Colonic mucosa (tissue), 4 donors: ENCODE results near the gene BAG5. TPM values are rescaled to one million over a fixed set of nuclear protein-coding genes. Genes with fewer than 3 reads are reported as not detected.

Experiments used
- DNase-seq: peaks from one replicate; pipeline ENCODE4 v3.0.0-alpha.2; 2020
- H3K27ac ChIP-seq: fragments of 200-600 bp; one replicate; pipeline ENCODE4 v1.8.0; 2021
- H3K27me3 ChIP-seq: fragments of 200-600 bp; one replicate; pipeline ENCODE4 v1.8.0; 2021
- H3K36me3 ChIP-seq: fragments of 200-600 bp; one replicate; pipeline ENCODE4 v1.8.0; 2021
- H3K4me1 ChIP-seq: fragments of 200-600 bp; one replicate; pipeline ENCODE4 v1.8.0; 2021; ENCODE audit warnings: mild to moderate bottlenecking
- H3K4me3 ChIP-seq: fragments of 200-600 bp; one replicate; pipeline ENCODE4 v1.8.0; 2021
- H3K9ac ChIP-seq, 2 donors: one replicate each; pipeline ENCODE4 v1.7.0; 2013; ENCODE audit warnings: control low read depth in 2 of 2, low read depth in 2 of 2, low read length in 2 of 2
- H3K9me3 ChIP-seq: fragments of 200-600 bp; one replicate; pipeline ENCODE4 v1.8.0; 2021
- CTCF ChIP-seq: fragments of 200-600 bp; IDR thresholded peaks from one replicate; pipeline ENCODE4 v1.8.0; 2022; ENCODE audit warnings: antibody characterized with exemption, mild to moderate bottlenecking
- intact Hi-C: fragments of 100-400 bp; cut with DNase I; formaldehyde crosslinking; loops from one replicate; pipeline ENCODE4 v1.14.1; 2022
- total RNA-seq, 2 donors: library from RNA; stranded (reverse); fragmentation: NEBNext Ultra II Directional in 1 of 2; extraction: Animal tissue kit (Norgen Biotek cat#: 25700) in 1 of 2; gene quantifications; one replicate each; pipeline ENCODE4 v1.2.1, GENCODE V29; 2021
- donor health status: healthy.
- donor health status: DM: no; HTN: no; CAD: no.
- donor health status: DM: no; HTN: no; CAD: no.

The BAG5 gene
- total RNA-seq, 2 donors from 2014 or later: 26.8 to 29.7 TPM

DNA sequence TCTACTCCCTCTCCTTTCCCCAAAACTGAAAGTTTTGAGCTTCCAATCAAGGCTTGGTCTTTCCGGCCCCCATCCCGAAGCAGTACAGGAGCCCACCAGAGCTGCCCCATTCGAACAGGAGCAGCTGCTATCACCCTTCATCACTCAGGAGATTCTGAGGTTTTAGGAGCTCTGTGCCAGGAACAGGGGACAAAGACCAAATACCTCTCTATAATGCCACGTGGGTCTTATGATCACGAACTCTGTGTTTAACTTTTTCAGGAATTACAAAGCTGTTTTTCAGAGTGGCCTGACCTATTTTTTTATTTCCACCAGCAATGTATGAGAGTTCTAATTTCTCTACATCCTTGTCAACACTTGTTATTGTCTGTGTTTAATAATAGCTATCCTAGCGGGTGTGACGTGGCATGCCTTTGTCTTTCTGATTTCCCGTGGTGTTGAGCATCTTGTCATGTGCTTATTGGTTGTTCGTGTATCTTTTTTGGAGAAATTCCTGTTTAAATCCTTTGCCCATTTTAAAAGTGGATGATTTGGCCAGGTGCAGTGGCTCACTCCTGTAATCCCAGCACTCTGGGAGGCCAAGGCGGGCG lies 22.0 kb upstream of the BAG5 start:
- Histone ChIP-seq H3K27ac (no peak overlapping the region), H3K36me3 (no peaks in the 10 kb centered on the region), H3K9ac (no peak overlapping the region), H3K9me3 (no peaks in the 10 kb centered on the region), H3K27me3 (no peaks in the 10 kb centered on the region), H3K4me3 (no peak overlapping the region), H3K4me1 (no peaks in the 10 kb centered on the region)
- intact Hi-C loops: no loop called here
- TF ChIP-seq CTCF: no peak
- DNase-seq: no peak

- no peak overlapping the region for H3K9ac ChIP-seq
Observed at GRCh38 chr14:103581954-103582703, 19.7 kb upstream of the BAG5 start.

DNA sequence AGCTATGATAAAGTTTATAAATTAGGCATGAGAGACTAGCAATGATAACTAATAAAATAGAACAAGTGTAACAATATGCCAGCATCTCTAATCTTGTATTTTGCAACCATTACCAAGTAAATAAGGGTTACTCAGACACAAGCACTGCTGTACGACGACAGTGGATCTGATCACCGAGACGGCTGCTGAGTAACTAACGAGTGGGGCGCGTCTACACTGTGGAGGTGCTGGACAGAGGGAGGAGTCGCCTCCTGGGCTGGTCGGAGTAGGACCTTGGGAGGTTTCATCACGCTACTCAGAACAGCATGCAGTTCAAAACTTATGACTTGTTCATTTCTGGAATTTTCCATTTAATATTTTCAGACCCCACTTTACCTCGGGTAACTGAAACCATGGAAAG lies 18.7 kb upstream of the BAG5 start:
- H3K36me3 ChIP-seq: no peaks in the 10 kb centered on the region
- no peak for TF ChIP-seq CTCF
- H3K4me1 ChIP-seq: peaks cover 6% of the 10 kb centered on the region
- no peak for DNase-seq
- H3K9ac ChIP-seq: no peak overlapping the region
- H3K27me3 ChIP-seq: no peaks in the 10 kb centered on the region
- no peaks in the 10 kb centered on the region for H3K9me3 ChIP-seq
- no peak overlapping the region for H3K4me3 ChIP-seq
- intact Hi-C loops: no loop called here
- no peak overlapping the region for H3K27ac ChIP-seq

More at GRCh38 chr14:103581954-103582703, 19.7 kb upstream of the BAG5 start:
- H3K27ac ChIP-seq: no peak overlapping the region
- H3K4me1 ChIP-seq: peaks cover 2% of the 10 kb centered on the region
- TF ChIP-seq CTCF: no peak
- H3K27me3 ChIP-seq: no peaks in the 10 kb centered on the region
- no peaks in the 10 kb centered on the region for H3K9me3 ChIP-seq
- H3K4me3 ChIP-seq: no peak overlapping the region
- H3K36me3 ChIP-seq: no peaks in the 10 kb centered on the region
- peak; percentile 38 for DNase-seq
- intact Hi-C loops: no loop called here

DNA sequence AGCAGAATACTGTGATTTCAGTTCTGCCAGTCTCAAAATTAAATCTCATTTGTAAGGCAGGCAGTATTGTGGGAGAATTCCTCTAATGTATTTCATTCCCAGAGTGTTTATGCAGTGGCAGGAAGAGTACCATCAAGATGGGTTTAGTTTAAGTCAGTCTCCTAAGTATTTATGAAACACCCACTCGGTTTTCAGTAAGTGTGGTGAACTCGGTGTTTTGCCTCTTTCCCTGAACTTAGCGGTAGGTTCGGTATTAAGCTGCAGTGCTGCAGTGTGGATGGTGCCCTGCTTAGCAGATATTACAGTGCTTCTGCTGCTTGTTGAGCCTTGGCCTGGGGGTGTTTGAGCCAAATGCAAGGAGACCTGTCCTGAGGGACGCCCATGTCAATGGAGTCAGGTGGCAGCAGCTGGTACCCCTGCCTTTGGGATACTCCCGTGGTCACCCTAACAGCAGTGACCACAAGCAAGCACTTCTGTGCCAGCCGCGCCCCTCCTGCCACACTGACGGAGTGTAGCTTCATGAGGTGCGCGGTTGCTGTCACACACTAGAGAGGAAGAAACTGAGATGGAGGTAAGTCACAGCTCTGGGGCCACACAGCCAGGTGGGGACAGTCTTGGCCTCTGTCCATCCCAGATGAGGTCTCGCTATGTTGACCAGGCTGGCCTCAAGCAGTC lies 16.1 kb upstream of the BAG5 start:
- no peak for TF ChIP-seq CTCF
- Histone ChIP-seq H3K36me3 (no peaks in the 10 kb centered on the region), H3K4me3 (no peak overlapping the region), H3K9ac (no peak overlapping the region), H3K27ac (no peak overlapping the region), H3K9me3 (no peaks in the 10 kb centered on the region), H3K27me3 (no peaks in the 10 kb centered on the region), H3K4me1 (peaks cover 6% of the 10 kb centered on the region)
- DNase-seq: no peak
- intact Hi-C loops: loop anchor here (5.0 kb wide), 1 partner anchor 49 kb away; the partner anchor contains the start of gene KLC1

GRCh38 chr14:103576371-103577024 lies 14.0 kb upstream of the BAG5 start:
- H3K36me3 ChIP-seq: no peaks in the 10 kb centered on the region
- H3K9ac ChIP-seq: peak overlapping the region; percentile 8 to 64
- no peak overlapping the region for H3K4me3 ChIP-seq

More at GRCh38 chr14:103576371-103577024, 14.0 kb upstream of the BAG5 start:
- peak; percentile 97 for DNase-seq
- Histone ChIP-seq H3K4me1 (peaks cover 6% of the 10 kb centered on the region), H3K9me3 (no peaks in the 10 kb centered on the region), H3K27me3 (no peaks in the 10 kb centered on the region), H3K27ac (peak overlapping the region; percentile 81)
- TF ChIP-seq CTCF: no peak
- intact Hi-C loops: loop anchor here (5.0 kb wide), 1 partner anchor 51 kb away; the partner anchor contains the start of gene KLC1
